GM12891 (cell line): ENCODE measurements around the gene TMEM231.

ENCODE experiments used
- PAX5 ChIP-seq: IDR thresholded peaks from 2 replicates; pipeline ENCODE4 v1.6.1; 2011; ENCODE audit warnings: low read length, moderate library complexity, mild to moderate bottlenecking; ENCODE audit not compliant: insufficient read depth, severe bottlenecking
- POLR2A ChIP-seq: IDR thresholded peaks from 2 replicates; pipeline ENCODE4 v1.6.1; 2011; ENCODE audit warnings: low read depth, low read length, control low read depth
- POLR2AphosphoS5 ChIP-seq: IDR thresholded peaks from 2 replicates; pipeline ENCODE4 v1.6.1; 2011; ENCODE audit warnings: low read depth, low read length, control low read depth
- POU2F2 ChIP-seq: IDR thresholded peaks from 2 replicates; pipeline ENCODE4 v1.6.1; 2011; ENCODE audit warnings: low read depth, mild to moderate bottlenecking, control low read depth, low read length, moderate library complexity
- SPI1 ChIP-seq: IDR thresholded peaks from 2 replicates; pipeline ENCODE4 v1.6.1; 2011; ENCODE audit warnings: low read depth, low read length, control low read depth
- TAF1 ChIP-seq: IDR thresholded peaks from 2 replicates; pipeline ENCODE4 v1.6.1; 2011; ENCODE audit warnings: low read depth, low read length, control low read depth

- TF ChIP-seq POLR2AphosphoS5 (no peak), PAX5 (no peak), POLR2A (no peak), TAF1 (no peak), SPI1 (no peak), POU2F2 (no peak)
Observed at GRCh38 chr16:75558846-75559401, 2.9 kb upstream of the TMEM231 start.
